WTC11 (cell line): ENCODE results near the gene LRRC7.

ENCODE experiments used
- CTCF ChIP-seq: fragments of 200-600 bp; IDR thresholded peaks from 2 replicates; pipeline ENCODE4 v1.8.0; 2022; ENCODE audit warnings: antibody characterized with exemption
- FOXK1 ChIP-seq: sonication (generic); formaldehyde crosslinking; IDR thresholded peaks from 2 replicates; pipeline ENCODE4 v1.8.0; 2022; ENCODE audit warnings: mild to moderate bottlenecking, moderate library complexity, missing genetic modification reagents
- JUN ChIP-seq: sonication (generic); formaldehyde crosslinking; IDR thresholded peaks from 2 replicates; pipeline ENCODE4 v1.8.0; 2023; ENCODE audit warnings: mild to moderate bottlenecking, missing genetic modification reagents
- NFYB ChIP-seq: sonication (generic); formaldehyde crosslinking; conservative IDR thresholded peaks from 2 replicates; pipeline ENCODE4 v1.8.0; 2022; ENCODE audit warnings: low read depth, missing genetic modification reagents
- NR3C1 ChIP-seq: sonication (generic); formaldehyde crosslinking; conservative IDR thresholded peaks from 2 replicates; pipeline ENCODE4 v1.8.1; 2023; ENCODE audit warnings: low read depth, mild to moderate bottlenecking, missing genetic modification reagents
- TF ChIP-seq, protein P1 (sequence below): sonication (generic); formaldehyde crosslinking; IDR thresholded peaks from 2 replicates; pipeline ENCODE4 v1.8.1; 2023; ENCODE audit warnings: mild to moderate bottlenecking, missing genetic modification reagents, borderline replicate concordance
- TF ChIP-seq, protein P2 (sequence below): sonication (generic); formaldehyde crosslinking; IDR thresholded peaks from 2 replicates; pipeline ENCODE4 v1.8.1; 2022; ENCODE audit warnings: mild to moderate bottlenecking, moderate library complexity, missing genetic modification reagents
- TF ChIP-seq, protein P3 (sequence below): sonication (generic); formaldehyde crosslinking; IDR thresholded peaks from 2 replicates; pipeline ENCODE4 v1.8.0; 2022; ENCODE audit warnings: missing genetic modification reagents

DNA sequence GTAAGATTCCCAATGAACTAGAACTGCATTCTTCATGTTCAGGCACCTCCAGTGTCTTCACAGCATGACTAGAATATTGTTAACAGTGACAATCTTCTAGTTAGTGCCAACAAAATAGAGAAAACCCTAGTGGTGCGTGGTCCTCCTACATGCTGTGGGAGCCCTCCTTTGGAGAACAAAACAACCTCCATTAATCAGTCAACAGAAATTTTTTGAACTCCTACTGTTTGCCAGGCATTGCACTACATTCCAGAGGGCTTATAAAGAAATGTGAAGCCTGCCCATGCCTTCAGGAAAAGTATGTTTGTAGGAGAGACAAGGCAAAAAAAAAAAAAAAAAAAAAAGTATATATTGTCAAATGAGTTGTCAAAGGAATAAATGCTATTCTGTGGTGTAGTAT lies 385.0 kb downstream of the LRRC7 start:
- TF ChIP-seq JUN (no peak), CTCF (no peak), NFYB (CRISPR knock-in tag) (no peak), NR3C1 (CRISPR knock-in tag) (no peak), FOXK1 (no peak)
- TF ChIP-seq, protein P1, sequence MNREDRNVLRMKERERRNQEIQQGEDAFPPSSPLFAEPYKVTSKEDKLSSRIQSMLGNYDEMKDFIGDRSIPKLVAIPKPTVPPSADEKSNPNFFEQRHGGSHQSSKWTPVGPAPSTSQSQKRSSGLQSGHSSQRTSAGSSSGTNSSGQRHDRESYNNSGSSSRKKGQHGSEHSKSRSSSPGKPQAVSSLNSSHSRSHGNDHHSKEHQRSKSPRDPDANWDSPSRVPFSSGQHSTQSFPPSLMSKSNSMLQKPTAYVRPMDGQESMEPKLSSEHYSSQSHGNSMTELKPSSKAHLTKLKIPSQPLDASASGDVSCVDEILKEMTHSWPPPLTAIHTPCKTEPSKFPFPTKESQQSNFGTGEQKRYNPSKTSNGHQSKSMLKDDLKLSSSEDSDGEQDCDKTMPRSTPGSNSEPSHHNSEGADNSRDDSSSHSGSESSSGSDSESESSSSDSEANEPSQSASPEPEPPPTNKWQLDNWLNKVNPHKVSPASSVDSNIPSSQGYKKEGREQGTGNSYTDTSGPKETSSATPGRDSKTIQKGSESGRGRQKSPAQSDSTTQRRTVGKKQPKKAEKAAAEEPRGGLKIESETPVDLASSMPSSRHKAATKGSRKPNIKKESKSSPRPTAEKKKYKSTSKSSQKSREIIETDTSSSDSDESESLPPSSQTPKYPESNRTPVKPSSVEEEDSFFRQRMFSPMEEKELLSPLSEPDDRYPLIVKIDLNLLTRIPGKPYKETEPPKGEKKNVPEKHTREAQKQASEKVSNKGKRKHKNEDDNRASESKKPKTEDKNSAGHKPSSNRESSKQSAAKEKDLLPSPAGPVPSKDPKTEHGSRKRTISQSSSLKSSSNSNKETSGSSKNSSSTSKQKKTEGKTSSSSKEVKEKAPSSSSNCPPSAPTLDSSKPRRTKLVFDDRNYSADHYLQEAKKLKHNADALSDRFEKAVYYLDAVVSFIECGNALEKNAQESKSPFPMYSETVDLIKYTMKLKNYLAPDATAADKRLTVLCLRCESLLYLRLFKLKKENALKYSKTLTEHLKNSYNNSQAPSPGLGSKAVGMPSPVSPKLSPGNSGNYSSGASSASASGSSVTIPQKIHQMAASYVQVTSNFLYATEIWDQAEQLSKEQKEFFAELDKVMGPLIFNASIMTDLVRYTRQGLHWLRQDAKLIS = no peak
- TF ChIP-seq, protein P2, sequence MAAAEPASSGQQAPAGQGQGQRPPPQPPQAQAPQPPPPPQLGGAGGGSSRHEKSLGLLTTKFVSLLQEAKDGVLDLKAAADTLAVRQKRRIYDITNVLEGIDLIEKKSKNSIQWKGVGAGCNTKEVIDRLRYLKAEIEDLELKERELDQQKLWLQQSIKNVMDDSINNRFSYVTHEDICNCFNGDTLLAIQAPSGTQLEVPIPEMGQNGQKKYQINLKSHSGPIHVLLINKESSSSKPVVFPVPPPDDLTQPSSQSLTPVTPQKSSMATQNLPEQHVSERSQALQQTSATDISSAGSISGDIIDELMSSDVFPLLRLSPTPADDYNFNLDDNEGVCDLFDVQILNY (CRISPR knock-in tag) = no peak
- TF ChIP-seq, protein P3, sequence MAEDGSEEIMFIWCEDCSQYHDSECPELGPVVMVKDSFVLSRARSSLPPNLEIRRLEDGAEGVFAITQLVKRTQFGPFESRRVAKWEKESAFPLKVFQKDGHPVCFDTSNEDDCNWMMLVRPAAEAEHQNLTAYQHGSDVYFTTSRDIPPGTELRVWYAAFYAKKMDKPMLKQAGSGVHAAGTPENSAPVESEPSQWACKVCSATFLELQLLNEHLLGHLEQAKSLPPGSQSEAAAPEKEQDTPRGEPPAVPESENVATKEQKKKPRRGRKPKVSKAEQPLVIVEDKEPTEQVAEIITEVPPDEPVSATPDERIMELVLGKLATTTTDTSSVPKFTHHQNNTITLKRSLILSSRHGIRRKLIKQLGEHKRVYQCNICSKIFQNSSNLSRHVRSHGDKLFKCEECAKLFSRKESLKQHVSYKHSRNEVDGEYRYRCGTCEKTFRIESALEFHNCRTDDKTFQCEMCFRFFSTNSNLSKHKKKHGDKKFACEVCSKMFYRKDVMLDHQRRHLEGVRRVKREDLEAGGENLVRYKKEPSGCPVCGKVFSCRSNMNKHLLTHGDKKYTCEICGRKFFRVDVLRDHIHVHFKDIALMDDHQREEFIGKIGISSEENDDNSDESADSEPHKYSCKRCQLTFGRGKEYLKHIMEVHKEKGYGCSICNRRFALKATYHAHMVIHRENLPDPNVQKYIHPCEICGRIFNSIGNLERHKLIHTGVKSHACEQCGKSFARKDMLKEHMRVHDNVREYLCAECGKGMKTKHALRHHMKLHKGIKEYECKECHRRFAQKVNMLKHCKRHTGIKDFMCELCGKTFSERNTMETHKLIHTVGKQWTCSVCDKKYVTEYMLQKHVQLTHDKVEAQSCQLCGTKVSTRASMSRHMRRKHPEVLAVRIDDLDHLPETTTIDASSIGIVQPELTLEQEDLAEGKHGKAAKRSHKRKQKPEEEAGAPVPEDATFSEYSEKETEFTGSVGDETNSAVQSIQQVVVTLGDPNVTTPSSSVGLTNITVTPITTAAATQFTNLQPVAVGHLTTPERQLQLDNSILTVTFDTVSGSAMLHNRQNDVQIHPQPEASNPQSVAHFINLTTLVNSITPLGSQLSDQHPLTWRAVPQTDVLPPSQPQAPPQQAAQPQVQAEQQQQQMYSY = no peak
